Testis (tissue), 2 donors: ENCODE measurements around the gene GPNMB.

Experiments
- POLR2A ChIP-seq: fragments of 450-650 bp; IDR thresholded peaks from one replicate; pipeline ENCODE4 v1.6.1; 2017; ENCODE audit warnings: antibody characterized with exemption, mild to moderate bottlenecking, moderate library complexity
- TF ChIP-seq, protein P1 (sequence below), 3 experiments: fragments of 450-650 bp in 2 of 3; fragments of 200-600 bp in 1 of 3; sonication (generic) in 1 of 3; IDR thresholded peaks; one replicate each; pipeline ENCODE4 v1.5.1; 2016 to 2019; ENCODE audit warnings: antibody characterized with exemption in 3 of 3, mild to moderate bottlenecking in 2 of 3, moderate library complexity in 1 of 3

DNA sequence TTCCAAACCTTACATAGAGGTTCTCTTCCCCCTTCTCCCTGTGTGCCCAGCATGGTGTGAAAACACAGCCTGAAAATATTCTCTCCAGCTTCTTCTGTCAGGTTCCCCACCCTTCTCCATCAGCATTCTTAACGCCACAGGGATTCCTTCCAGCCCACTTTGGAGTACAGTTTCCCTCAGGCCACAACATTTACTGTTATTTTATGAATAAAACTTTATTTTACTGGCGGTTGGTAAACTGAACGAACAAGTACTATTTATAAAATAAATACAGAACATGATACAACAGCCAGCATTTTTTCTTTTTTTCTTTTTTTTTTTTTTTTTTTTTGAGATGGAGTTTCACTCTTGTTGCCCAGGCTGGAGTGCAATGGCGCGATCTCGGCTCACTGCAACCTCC lies 31.6 kb upstream of the GPNMB start:
- TF ChIP-seq, protein P1, sequence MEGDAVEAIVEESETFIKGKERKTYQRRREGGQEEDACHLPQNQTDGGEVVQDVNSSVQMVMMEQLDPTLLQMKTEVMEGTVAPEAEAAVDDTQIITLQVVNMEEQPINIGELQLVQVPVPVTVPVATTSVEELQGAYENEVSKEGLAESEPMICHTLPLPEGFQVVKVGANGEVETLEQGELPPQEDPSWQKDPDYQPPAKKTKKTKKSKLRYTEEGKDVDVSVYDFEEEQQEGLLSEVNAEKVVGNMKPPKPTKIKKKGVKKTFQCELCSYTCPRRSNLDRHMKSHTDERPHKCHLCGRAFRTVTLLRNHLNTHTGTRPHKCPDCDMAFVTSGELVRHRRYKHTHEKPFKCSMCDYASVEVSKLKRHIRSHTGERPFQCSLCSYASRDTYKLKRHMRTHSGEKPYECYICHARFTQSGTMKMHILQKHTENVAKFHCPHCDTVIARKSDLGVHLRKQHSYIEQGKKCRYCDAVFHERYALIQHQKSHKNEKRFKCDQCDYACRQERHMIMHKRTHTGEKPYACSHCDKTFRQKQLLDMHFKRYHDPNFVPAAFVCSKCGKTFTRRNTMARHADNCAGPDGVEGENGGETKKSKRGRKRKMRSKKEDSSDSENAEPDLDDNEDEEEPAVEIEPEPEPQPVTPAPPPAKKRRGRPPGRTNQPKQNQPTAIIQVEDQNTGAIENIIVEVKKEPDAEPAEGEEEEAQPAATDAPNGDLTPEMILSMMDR (IDR thresholded peaks at IDR 0.05) = no peak
- TF ChIP-seq POLR2A = no peak
